OCI-LY3 (cell line): ENCODE data around the gene ZNF511.

Source experiments
- H2AFZ ChIP-seq: fragments of 200-600, 300-600 bp; shearing (Covaris generic); 2 replicates; pipeline ENCODE4 v1.6.0; 2014; ENCODE audit warnings: antibody characterized with exemption, low read depth, low read length
- H3K27ac ChIP-seq: fragments of 200-600, 300-600 bp; sonication (generic); 2 replicates; pipeline ENCODE4 v1.5.1; 2014; ENCODE audit warnings: mild to moderate bottlenecking, low read length, moderate library complexity, mixed read lengths
- H3K27me3 ChIP-seq: fragments of 200-600, 300-600 bp; sonication (generic); 2 replicates; pipeline ENCODE4 v1.6.1; 2014; ENCODE audit warnings: low read depth, low read length, mixed read lengths
- H3K36me3 ChIP-seq: fragments of 200-600, 300-600 bp; sonication (generic); replicated peaks from 2 replicates; pipeline ENCODE3; 2014; ENCODE audit warnings: low read depth, low read length, mixed read lengths
- H3K4me1 ChIP-seq: fragments of 300-600, 200-600 bp; sonication (generic); 2 replicates; pipeline ENCODE4 v1.6.1; 2014; ENCODE audit warnings: low read length, mixed read lengths
- H3K4me2 ChIP-seq: fragments of 200-600, 300-600 bp; sonication (generic); 2 replicates; pipeline ENCODE4 v1.6.1; 2014; ENCODE audit warnings: low read length, mixed read lengths
- H3K4me3 ChIP-seq: fragments of 300-600, 200-600 bp; sonication (generic); 2 replicates; pipeline ENCODE4 v1.5.1; 2014; ENCODE audit warnings: antibody characterized with exemption, mild to moderate bottlenecking, low read length, moderate library complexity
- H3K79me2 ChIP-seq: fragments of 300-600, 200-600 bp; shearing (Covaris generic); 2 replicates; pipeline ENCODE4 v1.6.1; 2014; ENCODE audit warnings: mild to moderate bottlenecking, low read length, mixed read lengths
- H3K9ac ChIP-seq: fragments of 300-600, 200-600 bp; shearing (Covaris generic); 2 replicates; pipeline ENCODE4 v1.6.0; 2014; ENCODE audit warnings: mild to moderate bottlenecking, low read length, moderate library complexity
- H3K9me3 ChIP-seq: fragments of 200-600, 300-600 bp; shearing (Covaris generic); 2 replicates; pipeline ENCODE4 v1.6.1; 2014; ENCODE audit warnings: low read length, mixed read lengths; ENCODE audit not compliant: insufficient read depth
- H4K20me1 ChIP-seq: fragments of 200-600, 300-600 bp; sonication (generic); 2 replicates; pipeline ENCODE4 v1.6.1; 2016; ENCODE audit warnings: low read length, mixed read lengths; ENCODE audit not compliant: insufficient read depth
- CTCF ChIP-seq: fragments of 200-600, 300-600 bp; sonication (generic); IDR thresholded peaks from 2 replicates; pipeline ENCODE4 v1.5.1; 2014; ENCODE audit warnings: antibody characterized with exemption, low read length, low read depth
- EZH2phosphoT487 ChIP-seq: fragments of 200-600 bp; shearing (Covaris generic); IDR thresholded peaks from 2 replicates; pipeline ENCODE4 v1.6.1; 2018; ENCODE audit warnings: antibody characterized with exemption, mixed run types, low read depth

The ZNF511 gene

GRCh38 chr10:133351408-133352318 is 42.9 kb downstream of the ZNF511 start:
- H3K27me3 ChIP-seq, result no peaks in the 10 kb centered on the region
- H3K27ac ChIP-seq, result no peak overlapping the region
- no peak overlapping the region for H2AFZ ChIP-seq
- peaks cover 7% of the 10 kb centered on the region; the same call in 1 of the 2 replicates for H3K4me1 ChIP-seq
- TF ChIP-seq CTCF (no peak), EZH2phosphoT487 (no peak)
- H3K4me3 ChIP-seq, result no peak overlapping the region
- H4K20me1 ChIP-seq, result no peaks in the 10 kb centered on the region
- peaks cover 7% of the 10 kb centered on the region for H3K79me2 ChIP-seq
- H3K4me2 ChIP-seq, result no peak overlapping the region
- H3K9me3 ChIP-seq, result no peaks in the 10 kb centered on the region
- no peak overlapping the region for H3K9ac ChIP-seq
- H3K36me3 ChIP-seq, result peaks cover 5% of the 10 kb centered on the region

GRCh38 chr10:133353202-133353959 is 44.7 kb downstream of the ZNF511 start:
- Histone ChIP-seq H3K4me1 (peaks cover 8% of the 10 kb centered on the region; the same call in 1 of the 2 replicates), H3K79me2 (peaks cover 9% of the 10 kb centered on the region), H3K4me2 (no peak overlapping the region), H3K27me3 (no peaks in the 10 kb centered on the region), H3K27ac (no peak overlapping the region), H3K9ac (no peak overlapping the region), H4K20me1 (no peaks in the 10 kb centered on the region), H2AFZ (no peak overlapping the region), H3K36me3 (peaks cover 5% of the 10 kb centered on the region), H3K4me3 (no peak overlapping the region), H3K9me3 (no peaks in the 10 kb centered on the region)
- TF ChIP-seq EZH2phosphoT487 (no peak), CTCF (no peak)

GRCh38 chr10:133353988-133354605 is 45.4 kb downstream of the ZNF511 start:
- H2AFZ ChIP-seq, result no peak overlapping the region
- TF ChIP-seq CTCF (no peak), EZH2phosphoT487 (no peak)
- no peak overlapping the region for H3K4me3 ChIP-seq
- H3K36me3 ChIP-seq, result peaks cover 5% of the 10 kb centered on the region
- no peaks in the 10 kb centered on the region for H3K9me3 ChIP-seq
- no peaks in the 10 kb centered on the region for H4K20me1 ChIP-seq
- H3K27ac ChIP-seq, result no peak overlapping the region
- H3K9ac ChIP-seq, result no peak overlapping the region
- H3K27me3 ChIP-seq, result no peaks in the 10 kb centered on the region
- peaks cover 9% of the 10 kb centered on the region for H3K79me2 ChIP-seq
- no peak overlapping the region for H3K4me2 ChIP-seq
- H3K4me1 ChIP-seq, result peaks cover 8% of the 10 kb centered on the region; the same call in 1 of the 2 replicates
